ENCODE data around the gene SUSD3.
"Not testable (repeated sequence)": the region's sequence is repeated elsewhere in the genome, so short reads cannot be mapped to it uniquely, and the experiment has no call there.

Gene SUSD3

DNA sequence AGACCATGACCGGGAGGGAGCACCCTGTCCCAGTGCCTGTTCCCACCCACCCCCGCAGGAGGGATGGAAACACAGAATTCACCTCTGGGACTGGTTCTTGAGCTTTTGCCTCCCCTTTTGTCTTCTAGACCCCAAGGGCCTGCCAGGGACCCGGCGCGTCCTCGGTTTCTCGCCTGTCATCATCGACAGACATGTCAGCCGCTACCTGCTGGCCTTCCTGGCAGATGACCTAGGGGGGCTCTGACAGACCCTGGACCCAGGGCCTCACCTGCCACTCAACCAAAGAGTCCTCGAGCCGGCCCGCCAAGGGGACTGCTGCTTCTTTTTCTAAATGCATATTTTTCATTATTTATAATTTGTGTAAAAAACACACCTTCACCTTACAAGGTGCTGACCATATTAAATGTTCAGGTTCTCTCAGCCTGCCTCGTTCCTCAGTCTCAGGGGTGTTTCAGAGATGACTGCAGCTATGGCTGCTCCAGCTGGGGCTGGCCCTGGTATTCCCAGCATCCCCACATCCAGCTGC, 54.4 kb downstream of the SUSD3 start:
- no peak for DNase-seq
- H3K4me1 Mint-ChIP-seq (ENCODE audit: low read depth in 2 of 2) = peaks cover 11 to 21% of the 10 kb centered on the region in 2 donors
- no peak for ATAC-seq (replicated peaks)
- no peak overlapping the region for H3K4me3 Mint-ChIP-seq
- no peaks in the 10 kb centered on the region for H3K9me3 Mint-ChIP-seq
- H3K27ac Mint-ChIP-seq = peak overlapping the region in 1 of 2 donors; percentile 80
- peaks cover 72% of the 10 kb centered on the region for H3K36me3 Mint-ChIP-seq (ENCODE audit: insufficient read depth)
- H3K27me3 Mint-ChIP-seq = no peaks in the 10 kb centered on the region

GRCh38 chr9:93114169-93114983, 55.9 kb downstream of the SUSD3 start:
- Mint-ChIP-seq H3K4me1 (ENCODE audit: low read depth in 2 of 2) (peaks cover 10 to 24% of the 10 kb centered on the region in 2 donors), H3K27me3 (no peaks in the 10 kb centered on the region), H3K27ac (peak overlapping the region; percentile 76 to 83), H3K36me3 (ENCODE audit: insufficient read depth) (peaks cover 76% of the 10 kb centered on the region), H3K4me3 (peak overlapping the region in 1 of 2 donors; percentile 48), H3K9me3 (no peaks in the 10 kb centered on the region)
- ATAC-seq (replicated peaks) (no peak), DNase-seq (no peak)

- no peaks in the 10 kb centered on the region for H3K9me3 Mint-ChIP-seq
- ATAC-seq (replicated peaks) (no peak), DNase-seq (no peak)
- H3K4me1 Mint-ChIP-seq (ENCODE audit: low read depth in 2 of 2) = peaks cover 16 to 30% of the 10 kb centered on the region in 2 donors
- H3K27ac Mint-ChIP-seq = peak overlapping the region; percentile 76 to 83
- H3K27me3 Mint-ChIP-seq = no peaks in the 10 kb centered on the region
- H3K36me3 Mint-ChIP-seq (ENCODE audit: insufficient read depth) = peaks cover 76% of the 10 kb centered on the region
- peak overlapping the region in 1 of 2 donors; percentile 48 for H3K4me3 Mint-ChIP-seq
Measured at GRCh38 chr9:93114984-93115335, 56.5 kb downstream of the SUSD3 start.

DNA sequence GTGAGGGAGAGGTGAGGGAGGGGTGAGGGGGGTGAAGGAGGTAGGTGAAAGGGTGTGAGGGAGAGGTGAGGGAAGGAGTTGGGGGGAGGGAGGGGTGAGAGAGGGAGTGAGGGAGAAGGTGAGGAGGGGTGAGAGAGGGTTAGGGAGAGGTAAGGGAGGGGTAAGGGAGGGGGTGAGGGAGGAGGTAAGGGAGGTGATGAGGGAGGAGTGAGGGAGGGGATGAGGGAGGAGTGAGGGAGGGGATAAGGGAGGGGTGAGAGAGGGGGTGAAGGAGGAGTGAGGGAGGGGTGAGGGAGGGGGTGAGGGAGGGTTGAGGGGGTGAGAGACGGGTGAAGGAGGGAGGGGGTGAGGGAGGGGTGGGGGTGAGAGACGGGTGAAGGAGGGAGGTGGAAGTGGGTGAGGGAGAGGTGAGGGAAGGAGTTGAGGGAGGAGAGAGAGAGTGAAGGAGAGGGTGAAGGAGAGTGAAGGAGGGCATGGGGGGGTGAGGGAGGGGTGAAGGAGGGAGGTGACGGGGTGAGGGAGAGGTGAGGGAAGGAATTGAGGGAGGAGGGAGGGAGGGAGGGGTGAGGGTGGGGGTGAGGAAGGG, 57.1 kb downstream of the SUSD3 start:
- no peak for ATAC-seq (replicated peaks)
- Mint-ChIP-seq H3K9me3 (no peaks in the 10 kb centered on the region), H3K4me3 (no peak overlapping the region), H3K27ac (peak overlapping the region; percentile 83 to 97), H3K27me3 (no peaks in the 10 kb centered on the region), H3K36me3 (ENCODE audit: insufficient read depth) (peaks cover 77% of the 10 kb centered on the region), H3K4me1 (ENCODE audit: low read depth in 2 of 2) (peaks cover 22 to 35% of the 10 kb centered on the region in 2 donors)
- no peak for DNase-seq

DNA sequence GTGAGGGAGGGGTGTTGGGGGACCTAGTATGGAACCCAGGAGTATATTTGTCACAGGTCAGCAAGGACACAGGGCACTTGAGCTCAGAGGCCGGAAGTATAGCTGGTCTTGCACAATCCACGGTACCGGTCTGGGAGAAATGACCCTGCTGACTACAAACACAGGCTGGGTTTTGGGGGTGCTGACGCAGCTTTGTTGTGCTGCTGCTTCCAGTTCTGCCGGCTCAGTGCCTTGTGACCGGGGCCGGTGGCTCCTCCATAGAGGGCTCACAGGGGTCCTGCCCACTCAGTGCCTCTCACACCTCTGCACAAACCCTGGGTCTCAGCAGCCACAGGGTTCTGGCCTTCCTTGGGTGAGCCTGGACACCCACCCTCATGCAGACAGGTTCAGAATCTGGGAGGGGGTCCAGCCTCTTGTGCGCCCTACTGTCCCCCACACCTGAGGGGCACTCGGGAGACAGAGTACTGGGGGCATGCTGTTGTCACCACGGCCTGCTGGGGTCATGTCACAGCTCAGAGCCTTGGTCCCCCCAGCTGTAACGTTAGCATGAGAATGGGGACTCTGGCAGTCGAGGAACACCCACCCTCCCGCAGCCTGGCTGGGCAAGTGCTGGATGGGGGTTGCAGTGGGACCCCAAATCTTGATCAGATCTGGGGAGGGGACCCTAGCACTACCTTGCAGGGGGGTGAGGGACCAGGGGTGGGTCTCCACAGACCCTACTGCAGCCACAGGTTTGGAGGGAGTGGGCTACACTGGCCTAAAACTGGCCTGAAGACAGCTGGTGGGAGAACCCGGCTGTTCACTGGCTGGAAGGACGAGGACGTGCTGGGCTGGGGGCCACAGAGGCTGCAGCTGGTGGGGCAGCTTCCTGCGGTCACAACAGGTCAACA, 57.8 kb downstream of the SUSD3 start:
- DNase-seq (no peak), ATAC-seq (replicated peaks) (no peak)
- Mint-ChIP-seq H3K27me3 (no peaks in the 10 kb centered on the region), H3K4me3 (no peak overlapping the region), H3K27ac (peak overlapping the region in 1 of 2 donors; percentile 97), H3K9me3 (no peaks in the 10 kb centered on the region), H3K4me1 (ENCODE audit: low read depth in 2 of 2) (peaks cover 22 to 35% of the 10 kb centered on the region in 2 donors), H3K36me3 (ENCODE audit: insufficient read depth) (peaks cover 77% of the 10 kb centered on the region)

DNA sequence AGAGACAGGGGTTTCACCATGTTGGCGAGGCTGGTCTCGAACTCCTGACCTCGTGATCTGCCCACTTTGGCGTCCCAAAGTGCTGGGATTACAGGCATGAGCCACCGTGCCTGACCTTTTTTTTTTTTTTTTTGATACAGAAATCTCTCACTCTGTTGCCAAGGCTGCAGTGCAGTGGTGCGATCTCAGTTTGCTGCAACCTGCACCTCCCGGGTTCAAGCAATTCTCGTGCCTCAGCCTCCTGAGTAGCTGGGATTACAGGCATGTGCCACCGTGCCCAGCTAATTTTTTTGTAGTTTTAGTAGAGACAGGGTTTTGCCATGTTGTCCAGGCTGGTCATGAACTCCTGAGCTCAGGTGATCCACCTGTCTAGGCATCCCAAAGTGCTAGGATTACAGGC, 59.0 kb downstream of the SUSD3 start:
- H3K27me3 Mint-ChIP-seq; ATAC-seq (replicated peaks); H3K4me3 Mint-ChIP-seq; DNase-seq; H3K9me3 Mint-ChIP-seq: not testable (repeated sequence)
- Mint-ChIP-seq H3K36me3 (ENCODE audit: insufficient read depth) (peaks cover 82% of the 10 kb centered on the region), H3K27ac (peak overlapping the region; percentile 86 to 97), H3K4me1 (ENCODE audit: low read depth in 2 of 2) (peaks cover 22 to 38% of the 10 kb centered on the region in 2 donors)

GRCh38 chr9:93117924-93118862, 59.7 kb downstream of the SUSD3 start:
- Mint-ChIP-seq H3K9me3 (no peaks in the 10 kb centered on the region), H3K4me1 (ENCODE audit: low read depth in 2 of 2) (peaks cover 24 to 38% of the 10 kb centered on the region in 2 donors), H3K27ac (peak overlapping the region; percentile 86 to 97), H3K36me3 (ENCODE audit: insufficient read depth) (peaks cover 82% of the 10 kb centered on the region), H3K27me3 (no peaks in the 10 kb centered on the region), H3K4me3 (no peak overlapping the region)
- ATAC-seq (replicated peaks) = no peak
- no peak for DNase-seq

- DNase-seq (no peak), ATAC-seq (replicated peaks) (no peak)
- Mint-ChIP-seq H3K4me3 (peak overlapping the region in 1 of 2 donors; percentile 41), H3K36me3 (ENCODE audit: insufficient read depth) (peaks cover 82% of the 10 kb centered on the region), H3K27ac (peak overlapping the region; percentile 82 to 97), H3K9me3 (no peaks in the 10 kb centered on the region), H3K4me1 (ENCODE audit: low read depth in 2 of 2) (peaks cover 24 to 40% of the 10 kb centered on the region in 2 donors), H3K27me3 (no peaks in the 10 kb centered on the region)
Measured at GRCh38 chr9:93118863-93119702, 60.6 kb downstream of the SUSD3 start.

DNA sequence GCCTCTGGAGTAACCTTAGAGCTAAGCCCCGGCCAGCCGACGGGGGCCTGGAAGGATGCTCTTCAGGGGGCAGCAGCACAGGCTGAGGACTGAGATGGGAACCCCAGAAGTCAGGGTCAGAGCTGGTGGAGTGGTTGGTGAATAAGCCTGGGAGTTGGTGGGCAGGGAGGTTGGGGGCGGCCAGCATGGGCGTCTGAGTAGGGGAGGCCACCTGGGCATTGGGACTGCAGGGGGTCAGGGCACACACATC, 61.1 kb downstream of the SUSD3 start:
- ATAC-seq (replicated peaks) = peak; percentile 1
- H3K4me3 Mint-ChIP-seq = peak overlapping the region; percentile 41 to 57
- peaks cover 24 to 40% of the 10 kb centered on the region in 2 donors for H3K4me1 Mint-ChIP-seq (ENCODE audit: low read depth in 2 of 2)

DNA sequence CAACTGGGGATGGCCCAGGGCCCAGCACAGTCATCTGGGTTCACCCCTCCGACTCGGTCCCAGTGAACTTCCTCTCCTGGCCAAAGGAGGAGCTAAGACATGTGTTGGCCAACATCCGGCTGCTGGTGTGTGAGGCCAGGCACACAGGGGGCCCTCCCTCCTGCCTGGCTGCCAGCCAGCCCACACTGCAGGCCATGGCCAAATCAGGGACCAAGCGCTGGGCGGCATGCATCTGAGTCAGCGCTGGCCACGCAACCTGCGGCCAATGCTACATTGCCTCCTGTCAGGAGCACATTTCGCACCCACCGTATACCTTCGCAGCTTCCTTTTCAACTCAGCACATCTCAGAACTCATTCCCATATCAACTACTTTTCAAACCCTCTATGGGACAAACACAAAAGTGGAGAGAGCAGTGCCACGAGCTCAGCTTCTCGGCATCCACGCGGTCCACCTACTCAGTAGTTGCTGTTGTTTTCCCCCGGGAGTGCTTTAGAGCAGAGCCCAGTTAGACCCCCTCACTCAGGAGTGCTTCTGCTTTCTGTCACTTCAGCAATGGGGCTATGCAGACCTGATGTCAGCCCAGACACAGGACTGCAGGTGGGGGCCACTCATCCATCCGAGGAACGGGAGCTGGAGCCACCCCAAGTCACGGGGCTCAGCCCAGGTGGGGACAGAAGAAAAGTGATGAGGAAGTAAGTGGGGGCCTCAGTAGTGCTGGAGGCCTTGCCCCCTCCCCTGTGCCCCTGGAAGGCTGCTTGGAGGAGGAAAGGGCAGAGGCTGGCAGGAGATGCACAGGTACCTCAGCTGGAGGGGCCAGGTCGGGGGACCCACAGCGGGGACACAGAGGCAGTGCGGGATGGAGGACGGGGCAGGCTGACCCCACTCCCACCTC, 61.7 kb downstream of the SUSD3 start:
- peak; percentile 68 for ATAC-seq (replicated peaks)
- Mint-ChIP-seq H3K27me3 (no peaks in the 10 kb centered on the region), H3K36me3 (ENCODE audit: insufficient read depth) (peaks cover 87% of the 10 kb centered on the region), H3K9me3 (no peaks in the 10 kb centered on the region), H3K27ac (peak overlapping the region; percentile 82 to 97), H3K4me3 (peak overlapping the region; percentile 41 to 57), H3K4me1 (ENCODE audit: low read depth in 2 of 2) (peaks cover 18 to 38% of the 10 kb centered on the region in 2 donors)
- peak in 1 of 3 experiments; percentile 46 for DNase-seq

More for the DNA sequence above, 61.1 kb downstream of the SUSD3 start:
- no peaks in the 10 kb centered on the region for H3K27me3 Mint-ChIP-seq
- peaks cover 85% of the 10 kb centered on the region for H3K36me3 Mint-ChIP-seq (ENCODE audit: insufficient read depth)
- H3K27ac Mint-ChIP-seq = peak overlapping the region; percentile 82 to 97
- no peaks in the 10 kb centered on the region for H3K9me3 Mint-ChIP-seq
- no peak for DNase-seq

GRCh38 chr9:93120846-93121315, 62.4 kb downstream of the SUSD3 start:
- Mint-ChIP-seq H3K27ac (peak overlapping the region; percentile 82 to 97), H3K36me3 (ENCODE audit: insufficient read depth) (peaks cover 90% of the 10 kb centered on the region), H3K4me1 (ENCODE audit: low read depth in 2 of 2) (peaks cover 22 to 43% of the 10 kb centered on the region in 2 donors), H3K27me3 (no peaks in the 10 kb centered on the region), H3K9me3 (no peaks in the 10 kb centered on the region), H3K4me3 (peak overlapping the region in 1 of 2 donors; percentile 41)
- DNase-seq = no peak
- ATAC-seq (replicated peaks) = no peak
